PC-9 (cell line): Measurements from ENCODE around the gene ZMYND19.

Source experiments
- EZH2 ChIP-seq: fragments of 200-600 bp; sonication (generic); IDR thresholded peaks from 2 replicates; pipeline ENCODE4 v1.8.0; 2017; ENCODE audit warnings: antibody characterized with exemption, low read depth
- TF ChIP-seq, protein P1 (sequence below): fragments of 200-600 bp; sonication (generic); conservative IDR thresholded peaks from 2 replicates; pipeline ENCODE4 v1.6.1; 2017; ENCODE audit warnings: mixed run types, antibody characterized with exemption, mild to moderate bottlenecking, moderate library complexity

DNA sequence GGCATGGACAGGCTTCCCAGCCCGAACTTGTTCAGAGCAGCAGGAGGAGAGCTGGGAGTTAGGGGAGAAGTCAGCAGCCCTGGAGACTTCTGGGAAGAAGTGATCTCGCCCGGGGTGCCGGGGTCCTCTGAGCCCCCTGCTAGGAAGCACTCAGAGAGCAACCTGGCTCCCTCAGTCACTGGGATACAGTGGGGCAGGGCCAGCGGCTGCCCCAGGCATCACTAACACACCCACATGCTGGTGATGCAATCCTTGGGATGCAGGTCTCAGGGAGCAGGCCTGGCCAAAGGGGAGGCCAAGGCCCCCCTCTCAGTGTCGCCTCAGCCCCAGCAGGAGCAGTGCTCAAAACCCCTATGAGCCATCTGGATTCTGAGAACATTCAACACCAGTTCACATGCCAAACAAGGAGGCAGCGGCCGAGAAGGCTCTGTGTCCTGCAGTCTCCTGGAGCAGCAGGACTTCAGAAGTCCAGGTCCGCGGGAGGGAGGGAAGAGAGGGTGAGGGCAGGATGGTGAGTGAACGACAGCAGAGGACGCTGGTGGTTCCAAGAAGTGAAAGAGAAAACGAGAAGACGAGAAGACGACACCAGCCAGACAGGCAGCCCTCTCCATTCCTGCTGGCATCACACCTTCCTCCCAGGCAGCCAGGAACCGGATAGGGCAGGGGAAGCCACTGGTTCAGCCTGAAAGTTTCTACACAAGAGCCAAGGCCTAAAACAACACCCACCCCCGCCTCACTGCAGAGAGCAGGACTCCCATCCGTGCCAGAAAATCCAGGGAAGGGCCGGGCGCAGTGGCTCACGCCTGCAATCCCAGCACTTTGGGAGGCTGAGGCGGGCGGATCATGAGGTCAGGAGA, 42.4 kb downstream of the ZMYND19 start:
- no peak for TF ChIP-seq EZH2
- TF ChIP-seq, protein P1, sequence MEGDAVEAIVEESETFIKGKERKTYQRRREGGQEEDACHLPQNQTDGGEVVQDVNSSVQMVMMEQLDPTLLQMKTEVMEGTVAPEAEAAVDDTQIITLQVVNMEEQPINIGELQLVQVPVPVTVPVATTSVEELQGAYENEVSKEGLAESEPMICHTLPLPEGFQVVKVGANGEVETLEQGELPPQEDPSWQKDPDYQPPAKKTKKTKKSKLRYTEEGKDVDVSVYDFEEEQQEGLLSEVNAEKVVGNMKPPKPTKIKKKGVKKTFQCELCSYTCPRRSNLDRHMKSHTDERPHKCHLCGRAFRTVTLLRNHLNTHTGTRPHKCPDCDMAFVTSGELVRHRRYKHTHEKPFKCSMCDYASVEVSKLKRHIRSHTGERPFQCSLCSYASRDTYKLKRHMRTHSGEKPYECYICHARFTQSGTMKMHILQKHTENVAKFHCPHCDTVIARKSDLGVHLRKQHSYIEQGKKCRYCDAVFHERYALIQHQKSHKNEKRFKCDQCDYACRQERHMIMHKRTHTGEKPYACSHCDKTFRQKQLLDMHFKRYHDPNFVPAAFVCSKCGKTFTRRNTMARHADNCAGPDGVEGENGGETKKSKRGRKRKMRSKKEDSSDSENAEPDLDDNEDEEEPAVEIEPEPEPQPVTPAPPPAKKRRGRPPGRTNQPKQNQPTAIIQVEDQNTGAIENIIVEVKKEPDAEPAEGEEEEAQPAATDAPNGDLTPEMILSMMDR = no peak
